Measurements from ENCODE around the gene SVOPL.

Gene SVOPL

DNA sequence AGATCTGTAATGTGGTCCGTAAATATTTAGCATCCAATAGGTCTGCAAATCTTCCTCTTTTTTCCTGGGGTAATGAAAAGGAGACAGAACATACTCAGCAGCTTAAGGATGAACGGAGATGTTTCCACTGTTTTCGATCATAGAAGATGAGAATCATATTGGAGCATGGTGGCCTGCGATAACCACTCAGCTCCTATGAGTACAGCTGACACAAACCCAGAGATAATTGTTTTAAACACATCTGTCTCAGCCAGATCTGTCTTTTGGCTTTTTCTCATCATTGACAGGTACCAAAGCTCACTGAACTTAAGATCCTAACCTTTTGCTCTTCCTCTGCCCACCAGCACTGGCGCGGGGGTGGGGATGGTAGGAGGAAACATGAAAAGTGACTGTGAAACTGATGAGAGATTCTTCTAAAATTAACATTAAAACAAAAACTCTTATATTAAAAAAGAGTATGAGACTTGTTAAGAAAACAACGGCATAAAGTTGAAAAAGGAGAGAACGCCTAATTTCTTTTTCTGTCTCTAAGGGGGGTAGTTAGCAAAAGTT lies 71.0 kb downstream of the SVOPL start:
- in situ Hi-C loops (cut with HindIII; ENCODE audit: low sequenced_read_pairs): no loop called here
- DNase-seq (ENCODE audit: low read depth, low spot score): no peak
- TF ChIP-seq, protein P1, sequence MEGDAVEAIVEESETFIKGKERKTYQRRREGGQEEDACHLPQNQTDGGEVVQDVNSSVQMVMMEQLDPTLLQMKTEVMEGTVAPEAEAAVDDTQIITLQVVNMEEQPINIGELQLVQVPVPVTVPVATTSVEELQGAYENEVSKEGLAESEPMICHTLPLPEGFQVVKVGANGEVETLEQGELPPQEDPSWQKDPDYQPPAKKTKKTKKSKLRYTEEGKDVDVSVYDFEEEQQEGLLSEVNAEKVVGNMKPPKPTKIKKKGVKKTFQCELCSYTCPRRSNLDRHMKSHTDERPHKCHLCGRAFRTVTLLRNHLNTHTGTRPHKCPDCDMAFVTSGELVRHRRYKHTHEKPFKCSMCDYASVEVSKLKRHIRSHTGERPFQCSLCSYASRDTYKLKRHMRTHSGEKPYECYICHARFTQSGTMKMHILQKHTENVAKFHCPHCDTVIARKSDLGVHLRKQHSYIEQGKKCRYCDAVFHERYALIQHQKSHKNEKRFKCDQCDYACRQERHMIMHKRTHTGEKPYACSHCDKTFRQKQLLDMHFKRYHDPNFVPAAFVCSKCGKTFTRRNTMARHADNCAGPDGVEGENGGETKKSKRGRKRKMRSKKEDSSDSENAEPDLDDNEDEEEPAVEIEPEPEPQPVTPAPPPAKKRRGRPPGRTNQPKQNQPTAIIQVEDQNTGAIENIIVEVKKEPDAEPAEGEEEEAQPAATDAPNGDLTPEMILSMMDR (IDR thresholded peaks at IDR 0.05; ENCODE audit: low read depth, low read length): no peak
- H3K4me3 ChIP-seq (ENCODE audit: low read depth, low read length): no peak overlapping the region

DNA sequence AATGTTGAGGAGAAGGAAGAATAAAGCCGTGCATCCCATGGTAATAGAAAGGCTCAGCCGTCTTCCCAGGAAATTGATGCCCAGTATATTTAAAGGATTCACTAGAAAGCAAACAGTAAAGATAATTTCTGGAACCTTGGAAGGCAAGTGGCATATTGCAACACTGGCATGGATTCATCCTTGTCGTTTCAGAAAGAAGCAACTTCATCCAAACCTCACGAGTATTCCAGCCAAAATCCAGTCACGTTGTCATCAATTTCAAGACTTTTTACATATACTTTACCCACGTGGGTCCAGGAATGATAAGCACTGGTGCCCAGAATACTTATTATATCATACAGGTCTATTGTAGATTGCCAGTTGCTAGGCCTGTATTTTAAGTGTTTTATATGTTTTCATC lies 73.8 kb downstream of the SVOPL start:
- DNase-seq (ENCODE audit: low read depth, low spot score): no peak
- no peak overlapping the region for H3K4me3 ChIP-seq (ENCODE audit: low read depth, low read length)
- TF ChIP-seq, protein P1 (IDR thresholded peaks at IDR 0.05; ENCODE audit: low read depth, low read length): no peak
- in situ Hi-C loops (cut with HindIII; ENCODE audit: low sequenced_read_pairs): no loop called here

GRCh38 chr7:138626846-138627245 lies 74.3 kb downstream of the SVOPL start:
- TF ChIP-seq, protein P1 (IDR thresholded peaks at IDR 0.05; ENCODE audit: low read depth, low read length): no peak
- no peak for DNase-seq (ENCODE audit: low read depth, low spot score)
- in situ Hi-C loops (cut with HindIII; ENCODE audit: low sequenced_read_pairs): no loop called here
- H3K4me3 ChIP-seq (ENCODE audit: low read depth, low read length): no peak overlapping the region

DNA sequence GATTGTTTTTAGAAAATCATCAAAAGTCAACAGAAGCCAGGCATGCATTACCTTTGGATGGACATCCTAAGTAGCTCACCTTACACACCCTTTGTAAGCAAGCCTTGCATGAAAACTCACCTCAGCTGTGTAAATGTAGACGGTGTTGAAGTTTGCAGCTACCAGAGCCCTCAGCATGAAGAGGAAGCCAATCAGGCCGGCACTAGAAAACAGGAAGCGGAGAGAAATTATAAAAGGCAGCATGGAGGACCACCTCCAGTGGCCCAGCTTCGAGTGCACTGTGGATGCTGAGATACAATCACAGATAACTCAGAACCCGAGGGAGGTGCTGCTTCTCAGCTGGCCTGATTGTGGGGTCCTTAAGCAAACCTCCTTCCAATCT lies 75.3 kb downstream of the SVOPL start:
- in situ Hi-C loops (cut with HindIII; ENCODE audit: low sequenced_read_pairs): no loop called here
- TF ChIP-seq, protein P1 (IDR thresholded peaks at IDR 0.05; ENCODE audit: low read depth, low read length): no peak
- DNase-seq (ENCODE audit: low read depth, low spot score): no peak
- H3K4me3 ChIP-seq (ENCODE audit: low read depth, low read length): no peak overlapping the region

- no peak for DNase-seq (ENCODE audit: low read depth, low spot score)
- H3K4me3 ChIP-seq (ENCODE audit: low read depth, low read length): no peak overlapping the region
- in situ Hi-C loops (cut with HindIII; ENCODE audit: low sequenced_read_pairs): no loop called here
These were observed 75.9 kb downstream of the SVOPL start for GRCh38 chr7:138625084-138625848.

DNA sequence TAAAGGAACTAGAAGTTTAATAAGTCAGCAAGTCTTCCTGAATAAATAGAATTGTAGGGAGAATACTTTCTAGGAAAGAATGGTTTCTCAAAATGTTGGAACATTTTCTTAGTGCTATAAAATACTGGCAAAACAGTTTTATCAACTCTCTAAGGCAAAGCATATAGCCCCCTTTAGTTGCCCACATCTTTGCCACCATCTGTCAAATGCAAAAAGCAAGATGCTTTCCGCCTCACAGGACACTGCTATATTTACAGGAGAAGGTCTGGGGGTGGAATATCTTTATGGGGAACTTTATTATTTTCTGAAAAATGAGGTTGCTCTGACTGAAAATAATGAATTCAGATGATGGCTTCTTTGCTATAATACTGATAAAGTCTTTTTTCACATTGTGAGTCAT lies 78.3 kb downstream of the SVOPL start:
- TF ChIP-seq, protein P1 (IDR thresholded peaks at IDR 0.05; ENCODE audit: low read depth, low read length): no peak
- in situ Hi-C loops (cut with HindIII; ENCODE audit: low sequenced_read_pairs): no loop called here
- H3K4me3 ChIP-seq (ENCODE audit: low read depth, low read length): no peak overlapping the region
- DNase-seq (ENCODE audit: low read depth, low spot score): no peak

More at GRCh38 chr7:138625084-138625848, 75.9 kb downstream of the SVOPL start:
- TF ChIP-seq, protein P1 (IDR thresholded peaks at IDR 0.05; ENCODE audit: low read depth, low read length): no peak
